SK-N-SH (cell line): ENCODE results near the gene KPTN. TPM values are rescaled to one million over a fixed set of nuclear protein-coding genes. Genes with fewer than 3 reads are reported as not detected.
A peak's percentile ranks its signal among the peaks of the same experiment; 100 is the strongest.

ENCODE experiments used
- CTCF ChIA-PET: fragments of 300-600, 350-600 bp; formaldehyde crosslinking; extraction: SDS; loops from one replicate; lab custom pipeline; 2021; lab: Yijun Ruan, JAX
- POLR2A ChIA-PET: fragments of 350-600 bp; sonication (Branson Sonifier 250); formaldehyde crosslinking; extraction: SDS; loops from one replicate; lab custom pipeline; 2020; ENCODE audit warnings: antibody characterized with exemption, inconsistent platforms; lab: Yijun Ruan, JAX
- DNase-seq: peaks from one replicate; pipeline ENCODE4 v3.0.0; 2012
- H2AFZ ChIP-seq: fragments of 200-600 bp; sonication (generic); 2 replicates; pipeline ENCODE4 v1.8.1; 2016; ENCODE audit warnings: antibody characterized with exemption, mild to moderate bottlenecking, low read depth
- H3F3A ChIP-seq: fragments of 200-600 bp; sonication (generic); replicated peaks from 2 replicates; pipeline ENCODE3; 2016; ENCODE audit warnings: antibody characterized with exemption, mild to moderate bottlenecking; ENCODE audit not compliant: insufficient read depth
- H3K27ac ChIP-seq, 2 experiments: fragments of 200-500 bp in 1 of 2; fragments of 200-600 bp in 1 of 2; sonication (Bioruptor generic) in 1 of 2; sonication (generic), shearing (Covaris generic) in 1 of 2; 2 replicates each; pipeline versions ENCODE4 v1.5.1 to v1.6.1; 2014 to 2016; ENCODE audit warnings: low read depth in 2 of 2, inconsistent platforms in 1 of 2, low read length in 1 of 2, mild to moderate bottlenecking in 1 of 2, mixed read lengths in 1 of 2
- H3K27me3 ChIP-seq: fragments of 200-600 bp; sonication (generic), shearing (Covaris generic); 2 replicates; pipeline ENCODE4 v1.6.1; 2016; ENCODE audit warnings: mixed run types; ENCODE audit not compliant: insufficient read depth
- H3K36me3 ChIP-seq, 2 experiments: fragments of 200-500 bp in 1 of 2; fragments of 200-600 bp in 1 of 2; sonication (Bioruptor generic) in 1 of 2; sonication (generic) in 1 of 2; replicated peaks in 1 of 2; 2 replicates each; pipeline versions ENCODE3 to v1.5.1; 2014 to 2016; ENCODE audit warnings: low read length in 1 of 2, mild to moderate bottlenecking in 1 of 2; ENCODE audit not compliant: insufficient read depth in 2 of 2, control insufficient read depth in 1 of 2
- H3K4me1 ChIP-seq, 2 experiments: fragments of 200-500 bp in 1 of 2; fragments of 200-600 bp in 1 of 2; sonication (Bioruptor generic) in 1 of 2; sonication (generic), shearing (Covaris generic) in 1 of 2; 2 replicates each; pipeline versions ENCODE4 v1.5.1 to v1.6.1; 2014 to 2016; ENCODE audit warnings: low read depth in 1 of 2, low read length in 1 of 2, mixed run types in 1 of 2; ENCODE audit not compliant: insufficient read depth in 2 of 2, control insufficient read depth in 1 of 2
- H3K4me2 ChIP-seq: fragments of 200-600 bp; sonication (generic), shearing (Covaris generic); 2 replicates; pipeline ENCODE4 v1.6.1; 2017; ENCODE audit warnings: mixed run types
- H3K4me3 ChIP-seq, 2 experiments: fragments of 200-500 bp in 1 of 2; fragments of 200-600 bp in 1 of 2; sonication (Bioruptor generic) in 1 of 2; sonication (generic), shearing (Covaris generic) in 1 of 2; 2 replicates each; pipeline versions ENCODE4 v1.5.1 to v1.8.1; 2014 to 2016; ENCODE audit warnings: low read depth in 2 of 2, inconsistent platforms in 1 of 2, low read length in 1 of 2, mild to moderate bottlenecking in 1 of 2, mixed read lengths in 1 of 2, moderate library complexity in 1 of 2
- H3K79me2 ChIP-seq: fragments of 200-600 bp; sonication (generic); 2 replicates; pipeline ENCODE4 v1.8.1; 2017; ENCODE audit warnings: mild to moderate bottlenecking; ENCODE audit not compliant: insufficient read depth
- H3K9ac ChIP-seq: fragments of 200-600 bp; sonication (generic); 2 replicates; pipeline ENCODE4 v1.6.1; 2017; ENCODE audit warnings: mixed run types
- H3K9me2 ChIP-seq: fragments of 200-600 bp; sonication (generic); 2 replicates; pipeline ENCODE4 v1.6.1; 2017; ENCODE audit warnings: mixed run types
- H3K9me3 ChIP-seq: fragments of 200-600 bp; sonication (generic); 2 replicates; pipeline ENCODE4 v1.6.1; 2017; ENCODE audit warnings: mixed run types, mild to moderate bottlenecking, moderate library complexity
- H4K20me1 ChIP-seq: fragments of 200-600 bp; sonication (generic); 2 replicates; pipeline ENCODE4 v1.6.1; 2017; ENCODE audit warnings: mild to moderate bottlenecking, mixed run types; ENCODE audit not compliant: insufficient read depth
- CTCF ChIP-seq: fragments of 200-600 bp; sonication (generic); IDR thresholded peaks from 2 replicates; pipeline ENCODE4 v1.6.1; 2017; ENCODE audit warnings: antibody characterized with exemption, mild to moderate bottlenecking, moderate library complexity
- GABPA ChIP-seq: IDR thresholded peaks from 2 replicates; pipeline ENCODE4 v1.4.0; 2012; ENCODE audit warnings: low read depth, mild to moderate bottlenecking
- GATA2 ChIP-seq: sonication (generic); formaldehyde crosslinking; IDR thresholded peaks from 2 replicates; pipeline ENCODE4 v1.5.0; 2020; ENCODE audit warnings: mild to moderate bottlenecking, missing genetic modification reagents
- IRF3 ChIP-seq: fragments of 150-350 bp; IDR thresholded peaks from 2 replicates; pipeline ENCODE4 v1.6.1; 2016; ENCODE audit warnings: mild to moderate bottlenecking, low read depth, low read length
- JUND ChIP-seq: IDR thresholded peaks from 2 replicates; pipeline ENCODE4 v1.4.0; 2012
- RCOR1 ChIP-seq: fragments of 150-350 bp; IDR thresholded peaks from 2 replicates; pipeline ENCODE4 v1.6.1; 2017; ENCODE audit warnings: antibody characterized with exemption, low read length
- REST ChIP-seq: IDR thresholded peaks from 2 replicates; pipeline ENCODE4 v1.6.1; 2012; ENCODE audit warnings: mild to moderate bottlenecking, low read depth, low read length, moderate library complexity
- RXRA ChIP-seq: IDR thresholded peaks from 2 replicates; pipeline ENCODE4 v1.4.0; 2012; ENCODE audit warnings: low read depth, mild to moderate bottlenecking, borderline replicate concordance
- SMC3 ChIP-seq: IDR thresholded peaks from 2 replicates; pipeline ENCODE4 v1.6.1; 2012; ENCODE audit warnings: low read depth, low read length, improper control_type of control experiment
- WGBS: methylation state at CpG from one replicate; pipeline ENCODE4 v1.1.6; 2017; ENCODE audit warnings: low lambda C conversion rate; 5-methylcytosine and 5-hydroxymethylcytosine counted together
- polyA plus RNA-seq, 3 experiments: library from polyadenylated mRNA; depleted of rRNA; stranded (reverse); fragments of >200 nt; gene quantifications; 2 replicates each; pipeline ENCODE4 v1.2.3, GENCODE V29; 2012

The KPTN gene
- polyA plus RNA-seq, 1 of the 3 experiments (the other 2 are of a cell fraction) = 15.8 TPM

- whole genome bisulfite sequencing = 95% methylated on average over 10 of the region's 18 CpGs
- CTCF ChIA-PET = interaction anchor here (1.0 to 6.5 kb wide), 7 partner anchors 9 to 59 kb away, joined by 3 to 52 read pairs (median 13); partner anchors contain the start of genes KPTN, NAPA and SLC8A2
- H3K36me3 ChIP-seq = peaks cover 0 to 25% of the 10 kb centered on the region in 2 experiments
Measured at GRCh38 chr19:47493378-47494210, 9.6 kb upstream of the KPTN start.

More at GRCh38 chr19:47493378-47494210, 9.6 kb upstream of the KPTN start:
- Histone ChIP-seq H3K27ac (peak overlapping the region in 1 of 2 experiments; percentile 84; a peak in 2 of 4 replicates), H3K4me3 (no peak overlapping the region), H3K9me2 (no peaks in the 10 kb centered on the region), H3K9me3 (no peaks in the 10 kb centered on the region), H2AFZ (no peak overlapping the region), H3K4me1 (peaks cover 0 to 72% of the 10 kb centered on the region in 2 experiments; a peak in 1 of 4 replicates), H3K27me3 (no peaks in the 10 kb centered on the region), H3K79me2 (no peaks in the 10 kb centered on the region), H4K20me1 (no peaks in the 10 kb centered on the region), H3K4me2 (no peak overlapping the region), H3F3A (no peaks in the 10 kb centered on the region), H3K9ac (no peak overlapping the region)
- POLR2A ChIA-PET = interaction anchor here (2.6 kb wide), 1 partner anchor 9 kb away, joined by 17 read pairs; the partner anchor contains the start of gene KPTN
- TF ChIP-seq RXRA (no peak), GABPA (no peak), REST (no peak), GATA2 (no peak), SMC3 (no peak), JUND (no peak), IRF3 (no peak), CTCF (no peak), RCOR1 (no peak)
- DNase-seq = no peak
